ENCODE measurements around the gene SCAF4. TPM values are rescaled to one million over a fixed set of nuclear protein-coding genes. Genes with fewer than 3 reads are reported as not detected.

Gene SCAF4
- total RNA-seq, 1 donor from 2014 or later, result 28.8 TPM

DNA sequence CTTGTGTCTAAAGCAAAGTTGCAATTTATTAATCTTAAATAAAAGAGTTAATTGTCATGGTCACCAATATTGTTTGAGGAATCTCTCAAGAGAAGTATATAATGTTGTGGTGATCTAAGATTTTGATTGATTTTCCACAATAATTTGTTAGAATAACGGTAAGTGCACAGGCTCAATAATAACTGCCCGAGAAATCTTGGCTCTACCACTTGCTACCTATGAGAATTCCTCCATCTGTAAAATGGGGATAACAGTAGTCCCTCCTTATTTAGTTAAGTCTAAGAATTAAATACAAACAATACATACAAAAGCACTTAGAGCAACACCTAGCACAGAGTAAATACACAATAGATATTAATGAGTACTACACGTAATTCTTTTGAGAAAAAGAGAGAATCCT, 18.8 kb downstream of the SCAF4 start:
- no peak for DNase-seq (ENCODE audit: low spot score)

DNA sequence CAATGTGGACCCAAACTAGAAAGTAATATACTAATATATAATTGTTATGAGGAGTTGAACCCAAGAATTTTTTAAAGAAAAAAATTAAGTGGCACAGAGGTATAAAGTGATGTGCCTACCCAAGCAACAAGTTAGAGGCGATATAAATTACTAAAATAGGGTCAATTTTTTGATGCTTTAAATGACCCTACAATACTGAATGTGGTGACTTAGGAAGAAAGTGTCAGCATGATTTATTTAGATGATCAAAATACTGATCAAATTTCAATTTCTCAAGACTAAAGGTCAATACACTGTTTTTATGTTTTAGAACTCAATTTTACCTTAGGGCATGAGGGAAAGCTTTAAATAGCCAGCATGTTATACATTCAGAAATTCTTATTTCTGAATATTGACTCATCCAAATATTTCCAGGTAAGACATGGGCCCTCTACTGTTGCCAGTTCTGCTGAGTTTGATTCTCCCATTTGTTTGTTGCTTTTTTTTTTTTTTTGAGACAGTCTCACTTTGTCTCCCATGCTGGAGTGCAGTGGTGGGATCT, 20.1 kb downstream of the SCAF4 start:
- DNase-seq (ENCODE audit: low spot score), result no peak

DNA sequence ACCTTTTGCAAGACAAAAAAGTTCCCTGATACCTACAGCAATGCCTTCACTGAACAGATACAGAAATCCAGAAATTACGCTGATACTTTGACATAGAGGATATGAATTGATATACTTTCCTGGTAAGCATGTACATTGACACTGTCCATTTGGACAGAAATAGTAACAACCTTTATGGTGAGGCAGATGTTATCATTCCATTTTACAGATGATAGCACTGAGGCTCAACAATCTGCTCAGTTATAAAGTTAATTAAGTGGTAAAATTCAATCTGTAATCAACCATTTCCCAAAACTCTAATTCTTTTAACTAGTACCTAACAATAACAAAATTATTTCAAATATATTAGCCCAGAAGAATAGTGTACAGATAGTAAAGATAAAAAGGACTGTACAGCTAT, 20.6 kb downstream of the SCAF4 start:
- DNase-seq (ENCODE audit: low spot score), result no peak

DNA sequence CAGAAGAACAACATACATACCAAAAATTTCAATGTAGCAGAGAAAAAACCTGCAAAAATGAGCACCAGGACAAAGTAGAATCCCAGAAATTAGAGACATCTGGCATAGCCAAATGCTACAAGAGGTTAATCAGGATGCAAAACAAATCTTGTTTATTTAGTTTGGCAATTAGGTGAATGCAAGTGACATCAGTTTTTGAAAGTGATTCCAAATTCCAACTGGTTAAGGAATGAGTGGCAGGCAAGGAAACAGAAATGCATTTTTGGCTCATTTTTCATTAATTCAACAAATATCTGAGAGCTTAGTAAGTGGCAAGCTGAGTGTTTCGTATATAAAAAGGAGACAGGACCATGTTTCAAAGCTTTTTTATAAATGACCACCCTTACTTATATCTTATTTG, 21.3 kb downstream of the SCAF4 start:
- no peak for DNase-seq (ENCODE audit: low spot score)

DNA sequence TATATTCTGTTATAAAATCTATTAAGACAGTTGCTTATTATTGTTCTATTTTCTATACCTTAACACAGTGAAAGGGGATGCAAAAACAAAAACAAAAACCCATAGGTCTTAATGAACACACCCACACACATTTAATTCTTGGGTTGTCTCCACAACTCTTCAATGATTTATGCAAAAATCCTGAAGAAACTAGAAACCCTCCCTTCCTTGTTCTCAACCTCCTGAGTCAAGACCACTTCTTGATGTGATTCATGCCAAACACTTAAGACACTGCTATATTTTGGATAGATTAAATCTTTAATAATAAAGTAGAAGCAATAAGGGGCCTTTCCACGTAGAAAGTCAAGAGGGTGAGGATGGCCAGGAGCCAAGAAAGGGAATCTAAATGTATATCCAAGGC, 23.4 kb downstream of the SCAF4 start:
- DNase-seq (ENCODE audit: low spot score), result no peak

DNA sequence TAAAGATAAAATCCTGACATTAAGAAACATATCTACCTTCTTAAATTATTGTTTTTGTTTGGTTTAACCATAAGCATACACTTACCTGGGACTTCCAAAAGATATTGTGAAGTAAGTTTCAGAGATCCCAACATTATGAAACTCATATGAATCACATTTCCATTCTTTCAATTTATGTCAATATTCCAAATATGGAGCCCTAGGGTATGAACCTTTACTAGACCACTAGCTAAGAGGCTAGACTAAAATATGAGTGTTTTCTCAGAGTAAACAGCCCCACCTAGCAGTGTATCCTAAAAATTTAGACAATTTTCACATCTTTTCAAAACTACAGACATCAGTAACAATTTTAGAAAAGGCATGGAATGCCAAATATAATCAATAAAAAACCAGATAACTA, 24.4 kb downstream of the SCAF4 start:
- no peak for DNase-seq (ENCODE audit: low spot score)

DNA sequence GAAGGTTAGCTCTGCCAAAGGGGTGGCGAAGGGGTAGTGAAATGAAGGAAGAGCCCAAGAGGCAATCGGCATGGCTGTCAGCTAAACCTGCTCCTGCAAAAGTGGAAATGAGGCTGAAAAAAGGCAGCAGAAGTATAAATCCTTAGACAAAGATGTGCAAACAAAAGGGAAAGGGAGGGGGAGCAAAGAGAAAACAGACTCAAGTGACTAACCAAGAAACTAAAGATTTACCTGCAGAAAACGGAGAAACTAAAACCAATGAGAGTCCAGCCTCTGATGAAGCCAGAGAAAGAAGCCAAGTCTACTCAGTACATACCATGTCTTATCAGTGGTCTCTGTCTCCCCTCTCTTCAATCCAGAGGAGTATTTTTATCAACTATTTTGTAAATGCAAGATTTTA, 25.4 kb downstream of the SCAF4 start:
- DNase-seq (ENCODE audit: low spot score), result no peak

DNA sequence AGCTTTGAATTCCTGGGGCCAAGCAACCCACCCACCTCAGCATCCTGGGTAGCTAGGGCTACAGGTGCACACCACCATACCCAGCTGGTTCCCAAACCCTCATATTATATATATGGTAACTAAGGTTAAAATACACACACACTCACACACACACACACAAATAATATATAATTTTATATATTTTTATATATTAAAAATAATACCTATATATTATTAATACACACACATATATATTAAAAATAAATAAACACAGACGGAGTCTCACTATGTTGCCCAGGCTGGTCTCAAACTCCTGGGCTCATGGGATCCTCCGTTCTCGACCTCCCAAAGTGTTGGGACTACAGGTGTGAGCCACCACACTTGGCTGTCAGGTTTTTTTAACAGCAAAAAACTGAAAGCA, 31.9 kb downstream of the SCAF4 start:
- DNase-seq (ENCODE audit: low spot score), result no peak

DNA sequence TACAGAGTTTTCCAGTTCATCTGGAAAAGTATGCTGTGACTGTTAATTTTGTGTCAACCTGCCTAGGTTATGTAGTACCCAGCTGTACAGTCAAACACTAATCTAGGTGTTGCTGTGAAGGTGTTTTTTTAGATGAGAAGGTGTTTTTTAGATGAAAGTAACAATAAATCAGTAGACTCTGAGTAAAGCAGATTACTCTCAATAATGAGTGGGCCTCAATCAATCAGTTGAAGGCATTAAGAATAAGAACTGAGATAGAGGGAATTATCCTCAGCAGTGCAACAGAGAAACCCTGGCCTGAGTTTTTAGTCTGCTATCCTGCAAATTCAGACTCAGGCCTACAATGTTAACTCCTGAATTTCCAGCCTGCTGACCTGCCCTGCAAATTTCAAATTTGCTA, 33.5 kb downstream of the SCAF4 start:
- DNase-seq (ENCODE audit: low spot score), result no peak

DNA sequence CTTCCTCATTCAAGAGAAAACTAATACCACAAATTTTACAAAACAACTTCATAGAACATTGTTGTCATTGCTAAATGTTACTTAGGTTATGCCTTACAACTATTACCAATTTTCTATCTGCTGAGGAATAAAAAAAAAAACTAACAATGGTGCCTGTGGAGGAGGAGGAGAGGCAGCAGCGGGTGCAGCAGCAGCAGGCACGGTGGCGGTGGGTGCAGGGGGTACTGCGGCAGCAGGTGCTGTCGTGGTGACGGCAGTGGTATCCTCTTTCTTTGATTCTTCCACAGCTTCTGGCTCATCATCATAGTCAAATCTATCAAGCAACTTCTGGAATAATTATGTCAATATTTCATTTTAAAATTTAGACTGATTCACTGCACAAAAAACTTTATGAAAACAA, 35.5 kb downstream of the SCAF4 start:
- no peak for DNase-seq (ENCODE audit: low spot score)

DNA sequence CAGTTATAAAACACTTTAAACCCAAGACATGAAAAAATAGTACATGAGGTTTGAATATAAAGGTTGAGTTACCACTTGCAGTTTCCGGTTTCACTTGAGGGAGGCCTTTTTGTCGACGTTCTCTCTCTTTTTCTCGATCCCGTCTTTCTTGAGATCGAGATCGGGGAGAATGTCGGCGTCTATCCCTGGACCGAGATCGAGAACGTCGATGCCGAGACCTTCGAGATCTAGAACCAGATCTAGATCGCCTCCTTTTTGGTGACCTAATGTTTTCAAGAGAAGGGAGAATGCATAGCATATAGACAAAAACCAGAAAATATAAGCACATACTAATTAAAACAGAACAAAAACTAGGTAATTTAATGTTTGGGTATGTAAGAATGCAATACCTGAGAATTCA, 38.7 kb downstream of the SCAF4 start:
- DNase-seq (ENCODE audit: low spot score), result no peak

DNA sequence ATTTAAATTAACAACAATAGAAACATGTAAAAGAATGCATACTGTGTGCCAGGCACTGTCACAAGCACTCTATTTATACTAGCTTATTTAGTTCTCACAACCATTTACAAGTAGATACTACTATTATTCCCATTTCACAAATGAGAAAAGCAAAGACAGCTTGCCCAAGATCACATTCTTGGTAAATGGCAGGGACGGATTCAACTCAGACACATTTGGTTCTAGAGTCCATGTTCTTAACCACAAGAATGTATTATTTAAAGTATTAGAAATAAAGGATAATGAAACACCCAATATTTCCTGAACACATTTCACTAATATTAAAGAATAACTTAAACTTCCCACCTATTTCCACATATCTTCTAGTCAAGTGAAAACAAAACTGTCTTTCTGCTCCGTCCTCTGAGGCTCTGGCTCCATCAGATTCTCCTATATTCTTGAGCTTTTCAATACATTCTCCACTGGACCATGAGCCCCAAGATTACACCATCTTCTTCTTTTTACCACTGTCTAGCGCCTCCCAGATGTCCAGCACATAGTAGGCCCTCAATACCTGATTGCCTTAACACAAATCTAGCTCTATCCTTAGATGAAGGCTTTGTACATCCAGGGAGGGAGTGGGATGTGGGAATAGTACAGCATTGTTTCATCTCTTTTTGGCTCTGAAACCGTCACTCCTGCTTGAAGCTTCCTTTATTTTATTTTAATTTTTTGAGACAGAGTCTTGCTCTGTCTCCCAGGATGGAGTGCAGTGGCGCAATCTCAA, 43.1 kb downstream of the SCAF4 start:
- DNase-seq (ENCODE audit: low spot score), result no peak

DNA sequence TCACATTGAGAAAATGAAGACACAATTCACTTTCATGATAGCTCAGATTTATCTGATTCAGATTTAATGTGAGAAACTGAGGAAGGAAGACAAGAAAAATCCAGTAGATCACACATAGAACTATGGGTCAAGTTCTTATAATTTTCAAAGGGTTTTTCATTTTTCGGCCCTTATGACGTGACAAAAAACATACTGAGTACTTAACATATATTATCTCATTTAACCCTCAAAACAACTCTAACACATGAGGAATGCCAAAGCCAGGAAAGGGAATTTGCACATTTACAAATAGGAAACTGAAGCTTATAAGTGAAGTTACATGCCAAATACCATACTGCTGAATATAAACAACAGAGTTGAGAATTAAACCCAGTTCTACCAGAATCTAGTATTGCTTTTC, 44.8 kb downstream of the SCAF4 start:
- no peak for DNase-seq (ENCODE audit: low spot score)

DNA sequence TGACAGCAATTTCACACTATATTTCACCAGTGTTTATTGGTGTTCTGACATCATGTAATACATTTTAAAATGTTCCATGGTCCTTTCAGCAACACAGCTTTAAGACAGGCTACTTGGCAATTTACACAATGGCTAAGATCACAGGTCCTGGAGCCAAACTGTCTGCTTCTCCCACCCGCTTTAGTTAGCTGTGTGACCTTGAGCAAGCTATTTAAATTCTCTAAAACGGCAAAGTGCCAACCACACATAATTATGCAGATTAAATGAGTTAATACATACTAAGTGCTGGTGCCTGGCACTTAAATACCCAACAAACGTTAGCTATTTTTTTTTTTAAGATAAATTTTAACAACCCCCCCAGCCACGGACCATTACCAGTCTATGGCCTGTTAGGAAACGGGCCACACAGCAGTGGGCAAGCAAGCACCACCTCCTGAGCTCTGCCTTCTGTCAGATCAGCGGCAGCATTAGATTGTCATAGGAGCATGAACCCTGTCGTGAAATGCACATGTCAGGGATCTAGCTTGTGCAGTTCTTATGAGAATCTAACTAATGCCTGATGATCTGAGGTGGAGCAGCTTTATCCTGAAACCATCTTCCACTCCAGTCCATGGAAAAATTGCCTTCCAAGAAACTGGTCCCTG, 45.5 kb downstream of the SCAF4 start:
- no peak for DNase-seq (ENCODE audit: low spot score)

DNA sequence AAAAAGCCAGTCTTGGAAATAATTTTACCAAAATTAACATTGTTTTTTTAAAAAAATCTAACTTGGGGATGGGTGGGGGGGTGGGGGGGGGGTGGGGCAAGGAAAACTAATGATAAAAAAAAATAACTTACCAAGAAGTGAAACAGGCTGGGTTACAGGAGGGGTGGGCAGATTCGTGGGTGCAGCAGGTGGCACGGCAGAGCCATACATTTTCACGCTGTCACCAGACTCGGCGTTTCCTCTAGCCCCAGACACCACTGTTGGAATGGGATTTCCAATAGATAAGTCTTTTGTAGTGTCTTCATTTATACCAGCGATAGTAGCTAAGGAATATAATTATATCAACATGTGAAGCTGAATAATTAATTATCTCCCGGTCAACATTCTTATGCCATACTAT, 47.0 kb downstream of the SCAF4 start:
- DNase-seq (ENCODE audit: low spot score), result no peak

DNA sequence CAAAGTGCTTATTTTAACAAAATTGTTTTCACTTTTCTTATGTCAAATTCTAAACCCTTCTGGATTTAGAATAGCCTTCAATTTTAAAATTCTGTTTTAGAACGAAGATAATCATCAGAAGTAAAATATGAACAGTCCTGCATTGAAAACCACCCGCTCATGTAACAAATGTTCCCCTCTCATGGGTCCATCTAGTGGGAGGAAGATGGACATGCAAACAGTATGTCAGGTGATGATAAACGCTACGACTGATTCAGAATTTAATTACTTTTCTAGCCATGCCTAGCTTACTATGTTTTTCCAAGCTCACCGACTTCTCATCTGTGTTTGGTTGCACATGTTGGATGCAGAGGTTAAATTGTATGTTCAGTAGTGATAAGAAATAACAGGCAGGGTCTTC, 48.9 kb downstream of the SCAF4 start:
- no peak for DNase-seq (ENCODE audit: low spot score)

DNA sequence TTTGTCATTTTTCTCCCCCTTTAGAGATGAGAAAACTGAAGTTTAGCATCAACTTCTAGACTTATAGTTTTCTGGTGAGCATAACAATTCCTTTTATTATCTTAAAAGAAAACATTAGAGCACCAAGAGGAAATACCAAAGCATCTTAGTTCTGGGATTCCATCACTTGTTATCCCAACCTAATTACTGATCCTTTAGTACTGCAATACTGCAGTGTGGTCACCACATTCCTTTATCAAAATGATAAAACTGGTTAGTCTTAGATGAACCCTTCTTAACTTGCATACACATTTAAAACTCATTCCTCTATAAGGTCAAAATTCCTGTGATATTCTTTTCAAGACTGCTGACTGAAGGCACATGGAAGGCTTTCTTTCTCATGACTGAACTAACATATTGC, 49.3 kb downstream of the SCAF4 start:
- no peak for DNase-seq (ENCODE audit: low spot score)

DNA sequence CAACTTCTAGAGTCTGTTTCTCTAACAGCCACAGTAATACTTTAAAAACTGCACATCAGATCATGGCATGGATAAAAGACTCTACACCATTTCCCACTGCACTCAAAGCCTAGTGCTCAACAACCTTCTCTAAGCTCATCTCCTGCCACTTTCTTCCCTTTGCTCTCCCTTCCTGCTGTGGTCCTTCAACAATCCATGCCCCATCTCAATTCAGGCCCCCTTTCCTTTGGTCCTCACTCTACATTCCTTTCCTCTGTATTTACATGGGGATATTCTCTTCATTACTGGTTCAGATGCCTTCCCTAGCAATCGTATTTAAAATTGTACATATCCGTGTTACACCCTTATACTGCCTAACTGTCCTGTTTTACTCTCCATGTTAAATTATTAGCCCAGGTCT, 53.4 kb downstream of the SCAF4 start:
- no peak for DNase-seq (ENCODE audit: low spot score)

DNA sequence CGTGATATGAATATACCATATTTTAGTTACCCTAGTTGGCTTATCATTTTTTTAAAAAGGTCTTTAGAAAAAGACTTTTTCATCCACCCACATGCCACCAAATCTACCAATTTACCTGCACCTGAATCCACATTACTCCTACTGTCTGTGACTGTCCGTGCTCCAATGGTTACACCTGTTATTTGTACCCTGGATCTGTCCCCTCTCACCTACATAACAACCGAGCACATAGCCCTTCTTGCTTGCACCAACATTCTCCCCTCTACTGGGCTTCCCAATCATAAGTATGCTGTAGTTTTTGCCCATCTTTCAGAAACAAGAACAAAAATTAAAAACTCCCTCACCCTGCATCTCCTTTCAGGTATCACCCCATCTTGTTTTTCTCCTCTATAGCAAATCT, 54.9 kb downstream of the SCAF4 start:
- no peak for DNase-seq (ENCODE audit: low spot score)

DNA sequence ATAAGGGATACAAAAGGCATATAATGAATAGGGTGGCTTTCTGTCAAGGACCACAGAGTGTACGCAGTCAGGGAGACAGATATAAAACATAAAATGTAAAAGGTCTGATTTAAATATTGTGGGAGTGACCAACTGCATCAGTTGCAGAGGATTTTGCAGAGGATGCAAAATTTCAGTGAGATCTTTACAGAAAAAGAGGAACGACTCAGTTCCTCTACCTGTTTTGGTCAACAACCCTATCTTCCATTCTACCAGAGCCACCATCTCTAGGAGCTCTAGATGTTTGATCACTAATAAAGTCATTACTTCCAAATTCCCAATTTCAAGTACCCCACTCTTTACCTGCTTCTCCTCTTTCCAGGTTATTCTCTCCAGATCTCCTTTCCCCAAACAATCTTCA, 56.0 kb downstream of the SCAF4 start:
- DNase-seq (ENCODE audit: low spot score), result no peak

DNA sequence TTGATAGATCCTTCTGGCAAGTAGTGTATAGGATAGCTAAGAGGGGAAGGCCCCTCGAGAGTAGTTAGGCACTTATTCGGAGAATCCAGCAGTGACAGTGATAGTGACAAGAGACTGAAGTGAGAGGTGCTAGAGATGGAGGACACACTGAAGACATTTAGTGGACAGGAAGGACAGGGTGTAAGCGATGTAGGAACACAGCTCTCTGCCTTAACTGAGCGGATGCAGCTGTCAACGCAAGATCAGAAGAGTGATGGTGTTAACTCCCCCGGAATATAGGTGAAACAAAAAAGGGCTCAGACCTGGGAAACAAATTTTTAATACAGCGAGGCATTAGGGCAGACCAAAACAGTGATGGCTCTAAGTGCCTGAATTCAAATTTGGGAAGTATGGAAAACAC, 56.6 kb downstream of the SCAF4 start:
- DNase-seq (ENCODE audit: low spot score), result no peak

DNA sequence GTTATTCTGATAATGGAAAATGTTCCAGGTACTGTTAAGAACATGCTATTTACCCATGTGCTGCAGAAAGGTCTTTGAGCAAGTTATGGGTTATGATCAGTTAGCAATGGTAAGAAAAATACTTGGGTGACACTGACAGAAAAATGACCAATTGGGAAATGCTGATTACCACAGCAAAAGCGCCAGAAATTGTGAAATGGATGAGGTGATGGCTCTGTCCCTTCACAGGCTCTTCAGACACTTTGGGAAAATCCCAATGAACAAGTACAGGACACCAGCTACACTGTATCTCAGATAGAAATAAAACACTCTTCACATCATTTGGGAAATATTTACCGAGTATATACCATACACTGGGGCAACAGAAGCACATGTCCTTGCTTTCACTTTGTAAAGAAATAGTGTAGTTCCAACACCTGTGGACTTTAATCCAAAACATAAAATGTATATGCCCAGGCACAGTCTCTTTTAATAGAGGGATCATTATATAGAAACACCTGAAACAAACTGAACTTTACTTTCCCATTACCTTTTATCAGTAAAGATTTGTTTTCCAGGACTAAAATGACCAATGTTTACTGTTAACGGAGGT, 58.5 kb downstream of the SCAF4 start:
- DNase-seq (ENCODE audit: low spot score), result no peak

DNA sequence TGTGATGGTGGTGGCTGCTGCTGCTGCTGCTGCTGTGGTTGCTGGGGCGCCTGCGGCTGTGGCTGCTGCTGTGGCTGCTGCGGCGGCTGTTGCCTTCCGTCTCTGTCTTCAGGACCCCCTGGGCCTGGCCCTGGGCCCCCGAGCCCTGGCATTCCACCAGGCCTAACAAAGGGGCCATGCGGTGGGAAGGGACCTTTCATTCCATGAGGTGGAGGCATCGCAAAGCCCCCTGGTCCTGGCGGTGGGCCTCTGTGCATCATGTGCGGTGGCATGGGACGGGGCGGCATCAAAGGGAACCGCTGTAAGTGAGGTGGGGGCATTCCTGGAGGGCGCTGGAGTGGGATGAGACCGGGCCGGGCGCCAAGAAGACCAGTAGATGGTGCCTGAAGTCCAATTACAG, 60.0 kb downstream of the SCAF4 start:
- DNase-seq (ENCODE audit: low spot score), result no peak

Measured in mucosa of gallbladder (tissue), 1 donor.